HPDE6-E6E7 (cell line): ENCODE results near the gene C6orf89.
A peak's percentile ranks its signal among the peaks of the same experiment; 100 is the strongest.

Experiments used
- DNase-seq: peaks from one replicate; pipeline ENCODE4 v3.0.0; 2011; ENCODE audit warnings: missing footprints; ENCODE audit errors: extremely low spot score

The C6orf89 gene

DNA sequence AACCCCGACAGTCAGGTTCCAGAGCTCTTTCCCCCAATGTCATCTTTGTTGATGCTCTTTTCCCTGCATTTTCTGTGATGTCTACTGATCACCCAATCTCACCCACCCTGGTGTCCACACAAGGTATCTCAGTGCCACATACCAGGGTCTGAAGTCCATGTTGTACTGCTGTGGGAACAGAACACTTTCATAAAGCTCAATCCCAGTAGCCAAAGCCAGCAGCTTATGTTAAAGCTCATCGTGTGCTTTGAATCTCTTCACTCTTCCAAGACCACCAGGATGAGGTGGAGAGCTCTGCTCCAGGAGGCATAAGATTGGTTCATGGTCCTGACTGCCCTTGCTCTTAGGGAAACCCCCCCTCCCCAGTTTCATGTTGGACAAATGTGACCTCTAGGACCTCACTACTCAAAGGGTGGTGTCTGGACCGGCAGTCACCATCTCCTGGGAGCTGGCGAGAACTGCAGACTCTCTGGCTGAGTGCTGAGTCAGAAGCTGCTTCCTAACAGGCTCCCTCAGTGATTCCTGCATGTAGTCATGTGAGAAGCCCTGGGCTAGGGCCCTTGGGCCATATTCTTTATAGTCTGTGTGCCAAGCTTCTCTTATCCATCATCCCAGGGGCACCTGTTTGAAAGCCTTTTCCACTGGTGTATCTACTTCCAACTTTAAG, 33.1 kb upstream of the C6orf89 start:
- peak; percentile 28 for DNase-seq

DNA sequence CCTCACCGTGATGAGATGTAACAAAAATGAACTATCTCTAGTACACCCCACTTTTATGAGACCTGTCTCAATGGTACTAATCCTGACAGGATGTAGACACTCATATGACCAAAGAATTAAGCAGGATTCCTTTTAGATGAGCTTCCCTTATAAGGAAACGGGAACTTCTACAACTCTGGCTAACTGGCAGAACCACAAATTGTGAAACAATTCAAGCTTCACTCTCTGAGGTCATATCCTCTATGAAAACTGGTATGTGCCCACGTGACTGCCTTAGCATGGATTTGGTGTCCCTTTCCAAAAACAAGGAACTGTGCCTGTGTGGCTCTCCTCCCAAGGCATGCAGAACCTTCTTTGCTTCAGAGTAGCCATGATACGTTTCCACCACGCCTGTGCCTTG, 32.4 kb upstream of the C6orf89 start:
- peak; percentile 40 for DNase-seq

DNA sequence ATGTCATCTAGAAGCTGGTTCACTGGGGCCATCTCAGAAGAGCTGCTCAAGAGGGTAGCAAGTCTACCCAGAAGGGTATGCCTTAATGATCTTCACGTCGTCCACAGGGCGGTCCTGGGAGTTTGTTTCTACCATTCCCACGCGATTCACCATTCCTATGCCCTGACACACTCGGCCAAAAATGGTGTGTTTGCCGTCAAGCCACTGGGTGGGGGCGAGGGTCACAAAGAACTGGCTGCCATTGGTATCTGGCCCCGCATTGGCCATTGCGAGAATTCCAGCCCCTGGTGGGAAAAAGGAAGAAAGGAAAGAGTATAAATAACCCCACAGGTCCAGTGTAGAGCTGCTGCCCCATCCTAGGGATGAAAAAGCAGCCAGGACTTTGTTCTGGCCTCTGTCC, 30.0 kb upstream of the C6orf89 start:
- DNase-seq = no peak

DNA sequence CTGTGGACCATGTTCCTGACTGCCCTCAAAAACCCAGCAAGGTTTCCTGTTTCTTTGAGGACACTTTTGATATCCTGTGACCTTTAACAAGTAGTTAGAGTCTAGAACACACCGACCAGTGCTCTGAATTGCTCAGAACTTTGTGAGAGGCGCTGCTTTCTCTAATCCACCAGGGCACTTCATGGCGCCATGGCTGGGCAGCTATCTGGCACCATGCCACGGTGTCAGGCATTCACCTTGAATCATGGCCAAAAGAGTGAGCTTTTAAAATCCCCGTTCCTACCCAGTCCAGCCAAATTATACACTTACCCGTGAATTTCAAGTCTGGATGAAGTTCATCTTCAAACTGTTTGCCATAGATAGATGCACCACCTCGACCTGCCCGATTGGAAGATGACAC, 29.5 kb upstream of the C6orf89 start:
- DNase-seq = no peak

DNA sequence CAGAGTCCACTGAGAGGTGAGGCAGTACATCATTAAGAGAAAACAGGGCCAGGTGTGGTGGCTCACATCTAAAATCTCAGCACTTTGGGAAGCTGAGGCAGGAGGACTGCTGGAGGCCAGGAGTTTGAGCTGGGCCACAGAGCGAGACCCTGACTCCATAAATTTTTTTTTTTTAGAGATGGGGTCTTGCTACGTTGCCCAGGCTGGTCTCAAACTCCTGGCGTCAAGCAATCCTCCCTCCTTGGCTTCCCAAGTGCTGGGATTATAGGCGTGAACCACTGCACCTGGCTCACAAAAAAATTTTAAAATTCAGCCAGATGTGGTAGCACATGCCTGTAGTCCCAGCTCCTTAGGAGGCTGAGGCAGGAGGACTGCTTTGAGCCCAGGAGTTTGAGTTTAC, 28.4 kb upstream of the C6orf89 start:
- no peak for DNase-seq

GRCh38 chr6:36858407-36858981, 27.3 kb upstream of the C6orf89 start:
- DNase-seq = no peak

DNA sequence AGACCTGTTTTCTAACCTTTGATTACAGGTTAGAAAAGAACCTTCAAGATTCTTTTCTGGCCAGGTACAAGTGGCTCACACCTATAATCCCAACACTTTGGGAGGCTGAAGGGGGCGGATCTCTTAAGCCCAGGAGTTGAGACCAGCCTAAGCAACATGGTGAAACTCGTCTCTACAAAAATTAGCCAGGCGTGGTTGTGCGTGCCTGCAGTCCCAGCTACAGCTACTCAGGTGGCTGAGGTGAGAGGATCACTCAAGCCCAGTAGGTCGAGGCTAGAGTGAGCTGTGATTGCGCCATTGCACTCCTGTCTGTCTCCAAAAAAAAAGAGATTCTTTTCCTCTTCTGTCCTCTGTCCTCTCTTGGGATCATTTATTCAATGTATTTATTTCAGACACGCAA, 25.6 kb upstream of the C6orf89 start:
- DNase-seq = no peak

DNA sequence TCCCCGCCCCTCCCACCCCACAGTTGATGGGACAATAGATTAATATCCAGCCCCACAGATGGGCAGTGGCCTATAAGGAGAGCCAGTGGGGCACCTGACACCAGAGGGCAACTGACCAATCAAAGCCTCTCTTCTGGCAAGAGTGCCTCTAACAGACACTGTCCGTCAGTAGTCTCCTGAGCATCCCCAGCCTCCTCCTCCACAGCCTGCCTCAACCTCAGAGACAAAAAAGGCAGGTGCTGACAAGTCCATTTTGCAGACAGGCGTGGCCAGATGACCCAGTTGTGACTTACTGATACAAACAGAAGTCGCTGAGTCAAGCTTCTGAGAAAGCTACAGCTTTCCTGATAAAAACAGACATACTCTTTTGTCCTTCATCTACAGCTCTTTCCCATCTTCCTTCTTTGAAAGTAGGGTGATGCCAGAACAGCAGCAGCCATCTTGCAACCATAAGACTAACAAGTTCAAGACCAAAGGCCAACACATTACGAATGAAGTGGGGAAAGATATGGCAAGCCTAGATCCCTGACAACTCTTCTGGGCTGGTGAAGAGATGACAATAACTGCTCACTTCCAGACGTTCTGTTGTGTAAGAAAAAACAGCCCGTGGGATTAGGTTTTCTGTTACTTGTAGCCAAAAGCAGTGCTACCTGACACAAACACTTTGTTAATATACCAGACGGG, 23.4 kb upstream of the C6orf89 start:
- peak; percentile 85 for DNase-seq

DNA sequence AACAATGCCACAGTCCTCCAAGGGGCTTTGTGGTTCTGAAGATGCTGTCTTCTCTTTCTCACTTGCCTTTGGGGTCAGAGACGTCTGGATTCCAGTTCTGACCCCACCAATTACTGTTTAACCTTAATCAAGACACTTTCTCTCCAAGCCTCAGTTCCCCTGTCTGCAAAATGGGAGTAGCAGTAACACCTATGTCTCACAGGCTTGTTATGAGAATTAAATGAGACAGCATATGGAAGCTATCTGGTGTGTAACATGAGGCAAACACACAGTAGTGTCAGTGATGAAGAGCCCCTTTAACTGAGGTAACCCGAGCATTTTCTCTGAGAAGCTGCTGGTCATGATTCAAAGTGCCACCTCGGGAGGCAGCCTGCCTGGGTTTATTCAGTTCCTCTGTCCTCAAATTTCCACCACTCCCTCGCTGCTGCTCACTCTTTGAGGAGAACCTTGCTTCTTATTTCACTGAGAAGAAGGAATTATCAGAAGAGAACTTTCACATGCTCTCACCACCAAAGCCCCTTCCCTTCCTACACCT, 22.8 kb upstream of the C6orf89 start:
- no peak for DNase-seq

- no peak for DNase-seq
These were observed 21.8 kb upstream of the C6orf89 start for GRCh38 chr6:36863670-36864540.

GRCh38 chr6:36865835-36866234, 19.9 kb upstream of the C6orf89 start:
- no peak for DNase-seq

DNA sequence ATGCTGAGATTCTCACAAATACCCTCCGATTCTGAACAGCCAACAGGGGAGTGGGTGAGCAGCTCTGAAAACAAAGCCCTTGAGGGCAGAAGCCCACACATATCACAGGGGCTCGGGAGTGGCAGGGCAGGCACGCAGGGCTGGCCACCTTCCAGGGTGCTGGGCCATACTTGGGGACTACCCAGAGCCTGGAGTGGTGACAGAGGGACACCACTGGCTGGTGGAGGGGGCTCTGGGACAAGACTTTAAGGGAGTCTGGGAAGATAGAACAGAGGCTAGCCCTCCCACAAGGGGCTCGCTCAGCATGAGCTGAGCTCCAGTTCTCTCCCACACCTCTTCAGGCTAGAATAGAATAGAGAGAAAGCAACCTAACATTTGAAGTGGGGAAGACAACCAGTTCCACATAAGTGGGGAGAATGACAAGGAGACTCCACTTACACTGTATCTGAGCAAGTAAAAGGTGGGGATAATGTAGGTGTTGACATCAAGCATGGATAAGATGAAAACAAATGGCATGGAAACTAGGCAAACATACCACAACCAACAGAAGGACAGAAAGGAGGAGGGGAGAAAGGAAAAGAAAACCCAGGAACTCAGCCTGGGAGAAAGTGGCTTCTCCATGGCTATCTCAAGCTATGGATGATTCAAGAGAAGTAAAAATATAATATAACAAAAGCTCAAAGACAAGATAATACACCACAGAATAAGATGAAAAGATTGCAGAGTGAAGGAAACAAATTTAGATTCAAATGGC, 18.1 kb upstream of the C6orf89 start:
- no peak for DNase-seq

- no peak for DNase-seq
These were observed 14.1 kb upstream of the C6orf89 start for GRCh38 chr6:36871686-36872085.

- DNase-seq = no peak
These were observed 12.6 kb upstream of the C6orf89 start for GRCh38 chr6:36873115-36873514.

- DNase-seq = peak; percentile 32
These were observed 11.9 kb upstream of the C6orf89 start for GRCh38 chr6:36873612-36874442.

- DNase-seq = peak; percentile 87
These were observed 11.1 kb upstream of the C6orf89 start, which contains the start of gene PPIL1 for GRCh38 chr6:36874443-36875249. Gene PPIL1 (minus strand): TSS chr6:36874803. CDS start chr6:36874772, 31 bp downstream.

DNA sequence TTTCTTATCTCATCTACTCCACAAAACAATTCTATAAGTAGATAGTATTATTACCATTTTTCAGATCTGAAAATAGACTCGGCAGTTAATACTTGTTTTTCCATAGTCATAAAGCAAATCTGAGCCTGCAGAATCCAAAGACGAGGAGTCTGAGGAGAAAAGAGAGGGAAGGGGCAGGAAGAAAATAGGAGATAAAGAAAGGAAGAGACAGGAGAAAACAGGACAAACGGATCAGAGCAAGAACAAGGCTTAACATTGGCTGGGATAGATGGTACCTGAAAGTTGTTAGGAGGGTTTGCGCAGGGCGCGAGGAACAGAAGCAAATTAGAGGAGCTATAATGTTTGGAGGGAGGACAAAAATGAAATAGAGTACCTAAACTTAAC, 10.5 kb upstream of the C6orf89 start:
- DNase-seq = no peak

GRCh38 chr6:36884610-36885009, 1.1 kb upstream of the C6orf89 start:
- DNase-seq = no peak

GRCh38 chr6:36886950-36887618, 1.3 kb downstream of the C6orf89 start:
- no peak for DNase-seq
